NCI-H345 treated with DMSO at 0.1 percent for 48 hours (cell line): ENCODE measurements around the gene ADGRV1.
"Not testable (repeated sequence)": the region's sequence is repeated elsewhere in the genome, so short reads cannot be mapped to it uniquely, and the experiment has no call there.

Experiments
- DNase-seq: peaks from one replicate; lab custom pipeline; 2025; ENCODE audit not compliant: unreplicated experiment; lab: John Stamatoyannopoulos, UW

The ADGRV1 gene

DNA sequence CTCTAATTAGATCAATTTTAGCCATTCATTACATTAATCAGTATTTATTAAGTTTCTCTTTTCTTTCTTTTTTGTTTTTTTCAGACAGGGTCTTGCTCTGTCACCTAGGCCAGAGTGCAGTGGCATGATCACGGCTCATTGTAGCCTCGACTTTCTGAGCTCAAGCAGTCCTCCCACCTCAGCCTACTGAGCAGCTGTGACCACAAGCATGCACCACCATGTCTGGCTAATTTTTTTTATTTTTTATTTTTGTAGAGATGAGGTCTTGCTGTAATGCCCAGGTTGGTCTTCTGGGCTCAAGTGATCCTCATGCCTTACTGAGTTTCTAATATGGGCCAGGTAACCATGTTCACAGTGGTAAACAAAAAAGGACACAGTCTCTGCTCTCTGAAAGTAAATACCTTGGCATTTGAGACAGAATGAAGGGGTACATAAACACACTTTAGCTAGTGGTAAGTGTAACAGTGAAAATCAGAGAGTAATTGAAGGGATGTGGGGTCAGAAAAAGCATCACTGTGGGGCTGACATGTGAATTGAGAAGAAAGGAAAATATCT lies 336.3 kb downstream of the ADGRV1 start:
- no peak for DNase-seq

GRCh38 chr5:90897618-90898017 lies 339.0 kb downstream of the ADGRV1 start:
- DNase-seq: no peak

GRCh38 chr5:90898326-90899013 lies 339.9 kb downstream of the ADGRV1 start:
- DNase-seq: no peak

DNA sequence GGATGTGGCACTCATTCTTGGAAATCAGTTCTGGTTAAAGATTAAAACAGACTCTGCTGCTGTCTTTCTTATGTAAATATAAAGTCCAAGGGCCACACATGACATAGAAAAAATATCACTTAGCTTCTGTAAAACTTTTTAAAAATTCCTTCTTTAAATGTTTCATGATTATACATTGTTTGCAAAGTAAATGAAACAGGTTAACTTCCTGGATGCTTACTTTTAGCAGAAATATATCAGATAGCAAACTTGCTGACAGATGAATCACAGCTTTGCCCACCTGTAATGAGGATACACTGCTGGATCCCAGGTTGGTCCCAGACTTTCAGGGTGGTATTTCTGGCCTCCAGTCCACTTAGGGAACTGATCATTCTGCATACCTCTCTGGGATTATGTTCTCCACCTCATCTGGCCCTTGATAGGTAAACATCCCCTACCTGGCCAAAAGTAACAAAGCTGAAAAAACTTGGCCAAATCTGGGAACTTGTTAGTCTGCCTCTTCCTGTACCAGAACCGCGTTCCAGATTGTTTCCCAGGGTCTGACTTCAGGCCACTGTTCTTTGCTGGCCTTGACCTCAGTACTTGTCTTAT lies 340.5 kb downstream of the ADGRV1 start:
- no peak for DNase-seq

DNA sequence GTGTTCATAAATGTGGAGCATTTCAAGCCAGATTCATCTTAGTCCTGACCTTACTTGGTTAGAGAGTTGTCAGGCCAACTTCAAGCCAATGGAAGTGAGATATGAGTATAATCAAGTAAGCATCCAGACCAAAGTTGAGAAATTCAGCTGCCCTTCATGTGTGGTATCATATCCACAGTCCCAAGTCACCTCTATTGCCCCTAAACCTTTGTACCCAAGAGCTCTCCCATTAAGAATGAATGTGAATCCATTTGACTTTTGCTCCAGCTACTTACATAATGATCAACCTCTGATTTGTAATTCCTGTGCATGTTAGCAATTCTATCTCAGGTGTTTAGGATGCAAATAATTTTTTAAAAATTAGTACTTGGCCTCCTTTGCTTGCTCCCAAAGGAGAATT lies 342.7 kb downstream of the ADGRV1 start:
- DNase-seq: no peak

- no peak for DNase-seq
Observed at GRCh38 chr5:90902170-90902569, 343.6 kb downstream of the ADGRV1 start.

DNA sequence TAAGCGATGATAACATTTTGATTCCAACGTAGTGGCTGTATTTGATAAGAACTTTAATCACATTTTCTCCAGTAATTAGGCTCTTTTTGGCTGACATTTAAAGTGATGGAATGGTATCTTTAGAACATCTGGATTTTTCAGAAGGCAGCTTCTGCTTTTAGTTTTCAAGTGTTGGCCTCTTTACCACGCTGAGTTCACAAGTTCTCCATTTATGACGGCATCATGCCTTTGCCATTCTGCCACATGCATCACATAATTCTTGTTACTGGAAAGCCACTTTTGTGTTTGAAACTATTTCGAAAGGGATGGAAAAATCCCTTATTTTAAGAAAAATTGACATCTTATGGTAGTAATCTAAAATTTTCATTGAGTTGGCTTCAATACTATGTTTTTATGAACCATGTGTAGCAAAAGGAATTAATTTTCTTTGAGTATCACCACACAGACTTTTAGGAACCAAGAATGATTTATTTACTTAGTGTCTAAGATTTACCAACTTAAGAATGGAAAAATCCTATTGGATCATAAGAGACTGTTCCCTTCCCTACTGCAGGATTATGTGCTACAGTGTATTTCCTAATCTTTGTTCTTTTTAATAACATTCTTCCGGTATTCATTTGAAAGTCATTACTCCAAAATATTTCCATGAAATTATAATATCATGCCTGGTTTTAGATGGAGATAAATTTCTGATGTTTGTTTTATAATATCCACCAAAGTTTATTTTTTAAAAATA lies 344.2 kb downstream of the ADGRV1 start:
- no peak for DNase-seq

DNA sequence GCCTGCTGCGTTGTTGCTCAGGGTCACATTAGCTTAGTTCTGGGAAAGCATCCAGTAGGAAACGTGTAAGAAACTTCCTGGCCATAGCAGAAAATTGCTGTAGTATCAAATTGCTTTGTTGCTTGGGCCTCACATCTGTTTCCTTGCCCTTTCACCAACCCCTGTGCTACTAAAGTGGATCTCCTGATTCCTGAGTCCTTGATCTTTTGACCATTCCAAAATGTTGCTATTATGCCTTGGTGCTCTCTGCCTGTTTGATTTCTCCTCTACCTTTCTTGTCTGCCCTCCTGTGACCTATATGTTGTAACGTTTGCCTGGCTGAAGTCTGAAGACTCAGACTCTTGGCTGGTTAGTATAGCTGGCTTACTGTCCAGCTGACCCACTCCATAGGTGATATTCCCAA lies 350.5 kb downstream of the ADGRV1 start:
- DNase-seq: no peak

GRCh38 chr5:90909940-90910339 lies 351.3 kb downstream of the ADGRV1 start:
- DNase-seq: no peak

GRCh38 chr5:90911169-90911568 lies 352.6 kb downstream of the ADGRV1 start:
- DNase-seq: peak; percentile 24

DNA sequence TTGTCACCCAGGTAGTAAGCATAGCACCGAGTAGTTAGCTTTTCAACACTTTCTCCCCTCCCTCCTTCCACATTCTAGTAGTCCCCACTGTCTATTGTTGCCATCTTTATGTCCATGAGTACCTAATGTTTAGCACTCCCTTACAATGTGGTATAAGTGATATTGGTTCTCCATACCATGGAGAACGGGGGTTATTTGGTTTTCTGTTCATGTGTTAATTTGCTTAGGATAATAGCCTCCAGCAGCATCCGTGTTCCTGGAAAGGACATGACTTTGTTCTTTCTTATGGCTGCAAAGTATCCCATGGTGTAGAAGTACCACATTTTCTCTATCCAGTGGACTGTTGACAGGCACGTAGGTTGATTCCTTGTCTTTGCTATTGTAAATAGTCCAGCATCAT lies 353.9 kb downstream of the ADGRV1 start:
- DNase-seq: no peak

DNA sequence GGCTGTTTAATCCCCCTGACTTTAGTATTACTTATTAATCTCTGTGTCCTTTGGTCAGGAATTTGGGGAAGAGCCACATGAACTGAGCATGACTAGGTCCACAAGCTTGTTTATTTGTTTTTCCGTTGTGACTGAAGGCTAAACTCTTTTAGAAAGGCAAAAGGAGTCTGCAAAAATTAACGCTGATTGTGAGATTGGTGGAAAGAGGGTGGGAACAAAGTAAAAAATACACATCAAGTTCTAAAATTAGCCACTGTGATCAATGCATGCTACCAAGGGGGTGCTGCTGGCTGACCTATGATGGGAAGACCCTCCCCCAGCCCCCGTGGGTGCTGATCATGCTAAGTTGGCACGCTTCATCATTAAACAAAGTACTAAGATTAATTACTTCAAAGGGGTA lies 356.8 kb downstream of the ADGRV1 start:
- DNase-seq: no peak

GRCh38 chr5:90916947-90917800 lies 358.6 kb downstream of the ADGRV1 start:
- no peak for DNase-seq

GRCh38 chr5:90917928-90918668 lies 359.5 kb downstream of the ADGRV1 start:
- DNase-seq: no peak

DNA sequence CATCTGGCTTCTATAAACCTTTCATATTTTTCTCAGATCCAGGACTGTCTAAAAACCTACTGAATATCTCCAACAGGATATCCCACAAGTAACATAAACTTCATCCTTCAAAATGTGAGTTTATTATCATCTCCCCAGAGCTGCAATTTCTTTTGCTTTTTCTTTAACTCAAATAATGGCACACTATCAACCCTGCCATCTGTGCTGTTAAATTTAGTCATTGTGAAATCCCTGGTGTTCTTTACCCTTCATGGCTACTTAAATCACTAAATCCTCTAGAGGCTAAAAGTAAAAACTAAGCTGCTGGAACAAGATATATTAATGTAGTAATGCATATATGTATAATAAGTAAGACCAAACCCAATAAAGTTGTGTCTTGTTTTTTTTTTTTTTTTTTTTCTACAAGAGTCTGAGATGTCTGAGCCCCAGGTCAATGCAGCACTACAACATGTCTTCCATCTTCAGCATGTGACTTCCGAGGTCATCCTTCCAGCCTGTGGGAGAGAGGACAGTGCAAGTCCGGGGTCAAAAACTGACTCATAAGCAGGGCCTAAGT lies 362.9 kb downstream of the ADGRV1 start:
- DNase-seq: no peak

DNA sequence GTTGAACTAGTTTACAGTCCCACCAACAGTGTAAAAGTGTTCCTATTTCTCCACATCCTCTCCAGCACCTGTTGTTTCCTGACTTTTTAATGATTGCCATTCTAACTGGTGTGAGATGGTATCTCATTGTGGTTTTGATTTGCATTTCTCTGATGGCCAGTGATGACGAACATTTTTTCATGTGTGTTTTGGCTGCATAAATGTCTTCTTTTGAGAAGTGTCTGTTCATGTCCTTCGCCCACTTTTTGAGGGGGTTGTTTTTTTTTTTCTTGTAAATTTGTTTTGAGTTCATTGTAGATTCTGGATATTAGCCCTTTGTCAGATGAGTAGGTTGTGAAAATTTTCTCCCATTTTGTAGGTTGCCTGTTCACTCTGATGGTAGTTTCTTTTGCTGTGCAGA lies 365.6 kb downstream of the ADGRV1 start:
- not testable (repeated sequence) for DNase-seq

DNA sequence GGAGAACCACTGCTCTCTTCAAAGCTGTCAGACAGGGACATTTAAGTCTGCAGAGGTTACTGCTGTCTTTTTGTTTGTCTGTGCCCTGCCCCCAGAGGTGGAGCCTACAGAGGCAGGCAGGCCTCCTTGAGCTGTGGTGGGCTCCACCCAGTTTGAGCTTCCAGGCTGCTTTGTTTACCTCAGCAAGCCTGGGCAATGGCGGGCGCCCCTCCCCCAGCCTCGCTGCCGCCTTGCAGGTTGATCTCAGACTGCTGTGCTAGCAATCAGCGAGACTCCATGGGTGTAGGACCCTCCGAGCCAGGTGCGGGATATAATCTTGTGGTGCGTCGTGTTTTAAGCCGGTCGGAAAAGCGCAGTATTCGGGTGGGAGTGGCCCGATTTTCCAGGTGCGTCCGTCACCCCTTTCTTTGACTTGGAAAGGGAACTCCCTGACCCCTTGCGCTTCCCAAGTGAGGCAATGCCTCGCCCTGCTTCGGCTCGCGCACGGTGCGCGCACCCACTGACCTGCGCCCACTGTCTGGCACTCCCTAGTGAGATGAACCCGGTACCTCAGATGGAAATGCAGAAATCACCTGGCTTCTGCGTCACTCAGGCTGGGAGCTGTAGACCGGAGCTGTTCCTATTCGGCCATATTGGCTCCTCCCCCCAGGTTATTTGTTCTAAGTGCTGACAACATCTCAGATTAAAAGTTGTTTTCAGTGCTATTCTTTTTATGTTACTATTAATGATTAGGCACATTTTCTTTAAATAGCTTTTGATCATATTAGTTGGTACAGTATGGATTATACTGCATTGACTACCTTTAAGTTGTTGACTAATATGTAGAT lies 370.6 kb downstream of the ADGRV1 start:
- DNase-seq: not testable (repeated sequence)

DNA sequence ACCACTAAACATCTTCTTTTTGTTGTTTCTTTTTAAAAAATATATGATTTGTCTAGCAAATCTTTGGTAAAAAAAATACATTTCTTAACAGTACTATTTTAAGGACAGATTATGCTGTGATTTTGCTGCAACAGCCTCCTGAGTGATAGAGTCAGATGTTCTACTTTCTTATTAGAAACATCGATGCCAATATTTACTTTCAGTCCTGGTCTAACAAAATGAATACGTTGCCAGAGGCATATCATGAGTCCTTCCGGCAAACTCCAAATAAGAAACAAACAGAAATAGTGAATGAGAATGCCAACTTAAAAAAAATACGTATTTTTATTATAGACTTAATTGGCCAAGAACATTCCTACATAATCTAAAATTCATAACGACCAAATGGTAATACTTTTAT lies 371.5 kb downstream of the ADGRV1 start:
- DNase-seq: no peak

DNA sequence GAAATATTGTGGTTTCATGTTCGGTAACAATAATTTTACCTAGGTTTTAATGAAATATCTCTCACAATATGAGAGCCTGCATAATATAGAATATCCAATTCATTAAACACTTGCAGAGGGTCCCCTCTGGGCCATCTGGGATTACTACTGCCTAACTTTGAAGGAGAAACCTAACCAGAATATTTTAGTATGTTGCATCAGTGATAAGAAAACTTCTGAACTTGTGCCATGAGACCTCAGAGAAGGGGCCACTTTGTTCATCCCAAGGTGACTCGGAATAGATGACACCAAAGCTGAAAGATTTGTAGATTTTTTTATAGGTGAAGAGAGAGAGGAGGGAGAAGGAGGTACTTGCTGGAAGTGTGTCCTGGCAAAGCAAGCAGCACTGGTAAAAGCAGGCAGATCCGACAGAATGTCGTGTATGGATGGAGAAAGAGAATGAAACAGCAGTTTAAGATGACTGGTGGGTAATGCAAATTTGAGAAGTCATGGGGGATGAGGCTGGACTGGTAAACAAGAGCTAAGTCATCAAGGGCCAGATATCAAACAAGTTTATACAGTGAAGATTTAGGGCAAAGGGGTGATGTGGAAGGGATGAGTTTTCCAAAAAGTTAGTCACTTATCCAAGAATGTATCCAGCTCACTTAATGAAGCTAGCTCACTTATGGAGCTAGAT lies 372.3 kb downstream of the ADGRV1 start:
- no peak for DNase-seq
